Esophagus (tissue), 2 donors: Measurements from ENCODE around the gene GPR176. TPM values are rescaled to one million over a fixed set of nuclear protein-coding genes. Genes with fewer than 3 reads are reported as not detected.
"Not testable (repeated sequence)": the region's sequence is repeated elsewhere in the genome, so short reads cannot be mapped to it uniquely, and the experiment has no call there.

Experiments used
- H3K27ac ChIP-seq, 2 donors: one replicate each; pipeline ENCODE4 v1.5.1; 2013; ENCODE audit warnings: low read depth in 2 of 2, mild to moderate bottlenecking in 2 of 2, inconsistent platforms in 1 of 2, low read length in 1 of 2, moderate library complexity in 1 of 2
- H3K27me3 ChIP-seq, 2 donors: one replicate each; pipeline ENCODE4 v1.6.1; 2013; ENCODE audit warnings: low read length in 2 of 2, control low read depth in 1 of 2, mild to moderate bottlenecking in 1 of 2; ENCODE audit not compliant: insufficient read depth in 2 of 2, control insufficient read depth in 1 of 2
- H3K36me3 ChIP-seq, 2 donors: one replicate each; pipeline ENCODE4 v1.6.1; 2013; ENCODE audit warnings: low read length in 1 of 2; ENCODE audit not compliant: control insufficient read depth in 2 of 2, insufficient read depth in 2 of 2
- H3K4me1 ChIP-seq, 2 donors: one replicate each; pipeline ENCODE4 v1.6.1; 2013; ENCODE audit warnings: low read length in 1 of 2; ENCODE audit not compliant: control insufficient read depth in 2 of 2, insufficient read depth in 2 of 2
- H3K4me3 ChIP-seq, 2 donors: one replicate each; pipeline ENCODE4 v1.5.1; 2013; ENCODE audit warnings: low read length in 2 of 2, mild to moderate bottlenecking in 2 of 2, low read depth in 1 of 2, moderate library complexity in 1 of 2
- H3K9me3 ChIP-seq, 2 donors: one replicate each; pipeline ENCODE4 v1.6.1; 2013; ENCODE audit warnings: mild to moderate bottlenecking in 2 of 2, low read depth in 1 of 2, low read length in 1 of 2, moderate library complexity in 1 of 2; ENCODE audit not compliant: control insufficient read depth in 2 of 2, insufficient read depth in 1 of 2
- WGBS, 2 donors: extraction: QIAGEN DNeasy Blood & Tissue Kit; methylation state at CpG; one replicate each; pipeline ENCODE4 v1.1.7; 2013; 5-methylcytosine and 5-hydroxymethylcytosine counted together
- polyA plus RNA-seq, 2 donors: library from polyadenylated mRNA; stranded (reverse); fragments of 200-250 nt; gene quantifications; one replicate each; pipeline ENCODE4 v1.2.3, GENCODE V29; 2013
- donor health status: healthy with polysubstance abuse.
- donor health status: Bipolar disorder and iron deficiency.

The GPR176 gene
- polyA plus RNA-seq, 2 donors, result 0.22 to 0.42 TPM

DNA sequence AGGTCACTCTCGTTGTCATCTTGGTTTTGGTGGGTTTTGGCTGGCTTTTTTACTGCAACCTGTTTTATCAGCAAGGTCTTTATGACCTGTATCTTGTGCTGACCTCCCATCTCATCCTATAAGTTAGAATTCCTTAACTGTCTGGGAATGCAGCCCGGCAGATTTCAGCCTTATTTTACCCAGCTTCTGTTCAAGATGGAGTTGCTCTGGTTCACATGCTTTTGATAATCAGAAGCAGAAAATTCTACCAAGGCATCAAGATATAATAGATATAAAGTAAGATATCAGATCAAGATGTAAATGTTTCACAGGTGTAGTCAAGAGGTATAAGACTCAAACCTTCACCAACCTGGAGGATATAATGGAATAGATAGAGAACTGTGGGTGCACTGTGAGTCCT, 16.0 kb downstream of the GPR176 start:
- Histone ChIP-seq H3K4me1 (no peaks in the 10 kb centered on the region), H3K27me3 (no peaks in the 10 kb centered on the region), H3K36me3 (no peaks in the 10 kb centered on the region), H3K27ac (no peak overlapping the region), H3K4me3 (no peak overlapping the region), H3K9me3 (no peaks in the 10 kb centered on the region)
- WGBS, 2 donors, result 88 to 94% methylated on average over 2 of the region's 2 CpGs

DNA sequence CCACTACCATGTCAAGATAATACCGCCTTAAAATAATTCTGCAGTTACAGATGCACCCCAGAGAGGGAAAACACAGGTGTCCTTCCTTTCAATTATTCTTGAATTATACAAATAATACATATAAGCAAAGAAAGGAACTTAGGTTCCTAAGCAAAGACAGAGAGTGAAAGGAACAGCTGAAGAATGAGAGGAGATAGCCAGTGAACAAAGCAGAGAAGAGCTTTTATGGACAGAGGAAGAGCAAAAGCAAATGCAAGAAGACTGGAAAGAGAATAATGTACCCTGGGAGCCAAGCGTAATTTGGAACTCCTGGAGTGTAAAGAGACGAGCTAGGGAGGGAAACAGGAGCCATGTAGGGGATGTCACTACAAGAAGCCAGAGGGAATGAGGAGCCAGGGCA, 21.7 kb downstream of the GPR176 start:
- Histone ChIP-seq H3K4me3 (no peak overlapping the region), H3K27ac (no peak overlapping the region), H3K36me3 (no peaks in the 10 kb centered on the region), H3K27me3 (no peaks in the 10 kb centered on the region), H3K4me1 (no peaks in the 10 kb centered on the region), H3K9me3 (no peaks in the 10 kb centered on the region)
- WGBS, 2 donors, result 82 to 88% methylated on average over 3 of the region's 3 CpGs

DNA sequence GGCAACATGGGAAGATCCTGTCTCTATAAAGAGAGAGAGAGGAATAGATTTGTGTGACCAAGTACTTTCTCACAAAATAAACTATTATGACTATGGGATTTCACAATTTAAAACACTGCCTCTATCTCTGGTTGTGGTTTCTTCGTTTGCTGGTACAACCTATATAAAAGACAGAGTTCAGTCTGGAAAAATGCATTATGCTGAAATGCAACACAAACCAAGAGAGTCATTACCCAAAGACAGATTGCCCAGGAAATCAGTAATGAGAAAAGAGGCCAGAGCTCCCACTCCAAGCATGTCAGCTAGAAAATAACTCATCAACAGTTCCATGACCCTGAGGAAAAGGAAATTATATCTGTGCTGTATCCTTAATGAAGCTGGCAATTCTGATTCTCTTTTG, 23.2 kb downstream of the GPR176 start:
- Histone ChIP-seq H3K9me3 (no peaks in the 10 kb centered on the region), H3K27ac (no peak overlapping the region), H3K36me3 (no peaks in the 10 kb centered on the region), H3K27me3 (no peaks in the 10 kb centered on the region), H3K4me1 (no peaks in the 10 kb centered on the region), H3K4me3 (no peak overlapping the region)
- WGBS, 2 donors, result 61 to 69% methylated on average over 1 of the region's 1 CpG

DNA sequence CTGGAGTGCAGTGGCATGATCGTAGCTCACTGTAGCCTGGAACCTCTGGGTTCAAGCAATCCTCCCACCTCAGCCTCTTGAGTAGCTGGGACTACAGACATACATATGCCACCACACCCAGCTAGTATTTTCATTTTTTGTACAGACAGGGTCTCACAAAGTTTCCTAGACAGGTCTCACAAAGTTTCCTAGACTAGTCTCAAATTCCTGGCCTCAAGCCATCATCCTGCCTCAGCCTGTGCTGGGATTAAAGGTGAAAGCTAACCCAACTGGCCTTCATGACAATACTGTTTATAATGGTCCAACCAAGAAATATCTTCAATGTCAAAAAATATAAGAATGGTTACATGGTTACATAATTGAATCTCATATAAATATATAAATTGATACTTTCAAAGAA, 24.0 kb downstream of the GPR176 start:
- no peaks in the 10 kb centered on the region for H3K9me3 ChIP-seq
- H3K27me3 ChIP-seq, result no peaks in the 10 kb centered on the region
- no peaks in the 10 kb centered on the region for H3K4me1 ChIP-seq
- H3K36me3 ChIP-seq, result no peaks in the 10 kb centered on the region
- H3K4me3 ChIP-seq, result no peak overlapping the region
- WGBS, 2 donors, result 85 to 100% methylated on average over 1 of the region's 1 CpG
- no peak overlapping the region for H3K27ac ChIP-seq

DNA sequence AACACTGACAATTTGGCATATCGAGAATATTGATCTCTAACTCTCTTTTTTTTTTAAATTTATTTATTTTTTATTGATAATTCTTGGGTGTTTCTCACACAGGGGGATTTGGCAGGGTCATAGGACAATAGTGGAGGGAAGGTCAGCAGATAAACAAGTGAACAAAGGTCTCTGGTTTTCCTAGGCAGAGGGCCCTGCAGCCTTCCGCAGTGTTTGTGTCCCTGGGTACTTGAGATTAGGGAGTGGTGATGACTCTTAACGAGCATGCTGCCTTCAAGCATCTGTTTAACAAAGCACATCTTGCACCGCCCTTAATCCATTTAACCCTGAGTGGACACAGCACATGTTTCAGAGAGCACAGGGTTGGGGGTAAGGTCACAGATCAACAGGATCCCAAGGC, 27.0 kb downstream of the GPR176 start:
- not testable (repeated sequence) for H3K4me1 ChIP-seq, H3K27ac ChIP-seq, H3K27me3 ChIP-seq, H3K36me3 ChIP-seq, H3K4me3 ChIP-seq, H3K9me3 ChIP-seq
- 71 to 90% methylated on average over 3 of the region's 4 CpGs for WGBS, 2 donors

DNA sequence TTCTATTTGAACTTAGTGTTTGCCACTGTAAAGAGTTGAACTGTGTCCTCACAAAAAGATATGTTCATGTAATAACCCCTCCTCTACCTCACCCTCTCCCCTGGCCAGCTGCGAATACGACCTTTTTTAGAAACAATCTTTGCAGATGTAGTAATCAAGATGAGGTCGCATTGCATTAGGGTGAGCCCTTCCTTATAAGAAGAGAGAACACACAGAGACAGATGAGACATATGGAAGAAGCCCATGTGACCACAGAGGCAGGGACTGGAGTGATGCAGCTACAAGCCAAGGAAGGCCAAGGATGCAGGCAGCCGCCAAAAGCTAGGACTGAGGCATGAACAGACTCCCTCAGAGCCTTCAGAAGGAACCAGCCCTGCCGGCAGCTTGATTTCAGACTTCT, 27.6 kb downstream of the GPR176 start:
- WGBS, 2 donors, result 94 to 97% methylated on average over 5 of the region's 5 CpGs
- H3K27me3 ChIP-seq, result no peaks in the 10 kb centered on the region
- H3K9me3 ChIP-seq, result no peaks in the 10 kb centered on the region
- H3K4me3 ChIP-seq, result no peak overlapping the region
- H3K27ac ChIP-seq, result no peak overlapping the region
- no peaks in the 10 kb centered on the region for H3K4me1 ChIP-seq
- H3K36me3 ChIP-seq, result no peaks in the 10 kb centered on the region

DNA sequence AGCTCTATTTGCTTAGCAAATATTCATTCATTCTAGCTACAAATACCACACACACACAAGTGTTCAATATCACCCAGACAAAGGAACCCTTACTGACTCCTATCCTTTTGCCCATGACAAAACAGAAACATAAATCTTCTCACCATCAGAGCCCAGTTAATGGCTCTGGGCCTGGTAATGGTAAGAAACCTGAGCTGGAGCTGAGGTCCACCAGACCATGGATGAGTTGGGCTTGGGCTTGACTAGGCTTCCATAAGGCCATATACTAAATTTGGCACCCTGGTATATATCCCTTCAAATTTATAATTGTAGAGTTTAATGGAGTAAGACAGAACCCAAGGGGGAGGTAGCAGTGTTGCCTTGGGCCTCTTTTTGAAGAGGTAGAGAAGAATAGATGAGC, 29.4 kb downstream of the GPR176 start:
- Histone ChIP-seq H3K4me1 (no peaks in the 10 kb centered on the region), H3K4me3 (no peak overlapping the region), H3K9me3 (no peaks in the 10 kb centered on the region), H3K27me3 (no peaks in the 10 kb centered on the region), H3K36me3 (no peaks in the 10 kb centered on the region), H3K27ac (no peak overlapping the region)

DNA sequence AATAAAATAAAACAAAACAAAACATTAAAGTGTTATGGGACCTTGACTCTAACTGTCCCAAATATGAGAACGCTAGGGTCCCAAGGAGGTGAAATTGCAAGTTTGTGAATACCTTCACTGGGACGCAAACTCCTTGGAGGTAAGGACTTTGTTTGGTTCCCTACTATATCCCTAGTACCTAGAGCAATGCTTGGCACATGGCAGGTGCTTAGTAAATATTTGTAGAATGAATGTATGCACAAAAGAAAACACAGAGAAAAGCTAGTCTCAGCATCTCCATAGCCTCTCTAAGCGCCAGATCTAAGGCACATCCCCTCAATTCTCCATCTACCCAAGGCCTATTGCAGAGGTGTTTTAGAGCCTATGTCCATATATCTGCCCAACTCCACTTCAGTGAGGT, 30.5 kb downstream of the GPR176 start:
- Histone ChIP-seq H3K9me3 (no peaks in the 10 kb centered on the region), H3K4me3 (no peak overlapping the region)
- 95 to 97% methylated on average over 3 of the region's 3 CpGs for WGBS, 2 donors

DNA sequence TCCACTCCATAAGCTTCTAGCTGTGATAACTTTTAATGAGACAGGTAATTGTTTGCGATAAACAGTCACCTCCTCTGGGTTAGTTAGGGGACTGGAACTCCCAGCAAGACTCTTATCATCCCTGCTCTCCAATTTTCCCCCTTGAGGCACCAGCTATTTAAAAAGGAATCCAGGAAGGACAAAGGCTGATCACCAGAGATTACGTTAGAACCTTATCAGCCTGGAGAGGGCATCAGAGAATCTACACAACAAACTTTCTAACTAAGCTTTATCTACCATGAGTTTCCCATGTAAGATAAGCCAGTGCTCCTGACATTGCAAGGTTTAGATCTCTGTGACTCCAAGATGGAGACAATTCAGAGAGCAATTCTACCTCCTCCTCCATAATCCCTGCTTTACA, 31.3 kb downstream of the GPR176 start:
- no peak overlapping the region for H3K27ac ChIP-seq
- no peaks in the 10 kb centered on the region for H3K27me3 ChIP-seq
- no peaks in the 10 kb centered on the region for H3K9me3 ChIP-seq
- H3K4me1 ChIP-seq, result no peaks in the 10 kb centered on the region
- no peak overlapping the region for H3K4me3 ChIP-seq
- WGBS, 2 donors, result 77 to 85% methylated on average over 2 of the region's 2 CpGs
- no peaks in the 10 kb centered on the region for H3K36me3 ChIP-seq

More for the DNA sequence above, 30.5 kb downstream of the GPR176 start:
- no peaks in the 10 kb centered on the region for H3K4me1 ChIP-seq
- H3K27me3 ChIP-seq, result no peaks in the 10 kb centered on the region
- H3K27ac ChIP-seq, result no peak overlapping the region
- no peaks in the 10 kb centered on the region for H3K36me3 ChIP-seq

DNA sequence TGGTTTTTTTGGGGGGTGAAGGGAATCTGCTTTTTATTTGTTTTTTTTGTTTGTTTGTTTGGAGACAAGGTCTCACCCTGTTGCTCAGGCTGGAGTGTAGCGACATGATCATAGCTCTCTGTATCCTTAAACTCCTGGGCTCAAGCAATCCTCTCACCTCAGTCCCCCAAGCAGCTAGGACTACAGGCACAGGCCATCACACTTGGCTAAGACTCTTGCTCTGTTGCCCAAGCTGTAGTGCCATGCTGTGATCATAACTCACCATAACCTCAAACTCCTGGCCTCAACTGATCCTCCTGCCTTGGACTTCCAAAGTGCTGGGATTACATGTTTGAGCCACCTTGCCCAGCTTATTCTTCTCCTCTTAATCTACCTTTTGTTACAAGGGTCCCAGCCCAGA, 31.8 kb downstream of the GPR176 start:
- WGBS, 2 donors, result 78 to 92% methylated on average over 1 of the region's 1 CpG
- Histone ChIP-seq H3K4me3 (no peak overlapping the region), H3K9me3 (no peaks in the 10 kb centered on the region), H3K27me3 (no peaks in the 10 kb centered on the region), H3K36me3 (no peaks in the 10 kb centered on the region), H3K4me1 (no peaks in the 10 kb centered on the region), H3K27ac (no peak overlapping the region)
